T-helper 17 cell (primary cell): ENCODE measurements around the gene EXOSC7. TPM values are rescaled to one million over a fixed set of nuclear protein-coding genes. Genes with fewer than 3 reads are reported as not detected.

Experiments used
- ATAC-seq: fragments of 150-1000 bp; cut with Tn5 transposase; 2 replicates; pipeline ENCODE4 v1.10.0; 2021; ENCODE audit warnings: mild to moderate bottlenecking, moderate library complexity
- DNase-seq, 3 donors: peaks; one replicate each; pipeline versions ENCODE4 v3.0.0 to v3.0.0-alpha.2; 2020 to 2021
- H3K9me3 ChIP-seq: one replicate; pipeline ENCODE4 v1.7.0; 2013; ENCODE audit warnings: low read length, mild to moderate bottlenecking; ENCODE audit not compliant: control insufficient read depth, poor library complexity, severe bottlenecking
- H3K27ac Mint-ChIP-seq: one replicate; pipeline ENCODE4 v1.8.0; 2022; ENCODE audit warnings: mild to moderate bottlenecking, moderate library complexity, mixed read lengths
- H3K27me3 Mint-ChIP-seq: one replicate; pipeline ENCODE4 v1.8.0; 2022; ENCODE audit warnings: mixed read lengths
- H3K36me3 Mint-ChIP-seq: one replicate; pipeline ENCODE4 v1.8.0; 2022; ENCODE audit warnings: low read depth, mixed read lengths
- H3K4me1 Mint-ChIP-seq: one replicate; pipeline ENCODE4 v1.8.0; 2022; ENCODE audit warnings: mild to moderate bottlenecking, mixed read lengths
- H3K4me3 Mint-ChIP-seq: one replicate; pipeline ENCODE4 v1.8.0; 2022; ENCODE audit warnings: mild to moderate bottlenecking, moderate library complexity, mixed read lengths
- total RNA-seq, 4 donors: library from RNA in 2 of 4; stranded (reverse) in 2 of 4; gene quantifications; one replicate each; pipeline ENCODE4 v1.2.3 and lab custom pipeline; 2022 to 2026

EXOSC7 gene
- total RNA-seq, 2 donors from 2014 or later, result 36.5 to 36.9 TPM

- H3K27ac Mint-ChIP-seq, result peak within 1 kb of the TSS; percentile 73
- peaks cover 10% of the 10 kb centered on the region for H3K4me1 Mint-ChIP-seq
- ATAC-seq, result no peak
These were observed 50.0 kb downstream of the EXOSC7 start, which contains the start of gene CLEC3B for GRCh38 chr3:45026038-45026437. Gene CLEC3B, plus strand, starts transcription at chr3:45026303. Its CDS starts 60 bp downstream, at chr3:45026363.

GRCh38 chr3:45026957-45027356, 50.9 kb downstream of the EXOSC7 start:
- peak overlapping the region; percentile 41 for H3K27ac Mint-ChIP-seq
- no peak for ATAC-seq
- no peak for DNase-seq
- H3K27me3 Mint-ChIP-seq, result peaks cover 4% of the 10 kb centered on the region
- H3K9me3 ChIP-seq, result no peaks in the 10 kb centered on the region
- peaks cover 7% of the 10 kb centered on the region for H3K4me1 Mint-ChIP-seq
- peaks cover 2% of the 10 kb centered on the region for H3K36me3 Mint-ChIP-seq
- H3K4me3 Mint-ChIP-seq, result no peak overlapping the region

More at GRCh38 chr3:45026038-45026437, 50.0 kb downstream of the EXOSC7 start, which contains the start of gene CLEC3B:
- Mint-ChIP-seq H3K4me3 (no peak within 1 kb of the TSS), H3K36me3 (no peaks in the 10 kb centered on the region), H3K27me3 (no peaks in the 10 kb centered on the region)
- no peaks in the 10 kb centered on the region for H3K9me3 ChIP-seq
- DNase-seq, result no peak

GRCh38 chr3:45027441-45027840, 51.4 kb downstream of the EXOSC7 start:
- peaks cover 6% of the 10 kb centered on the region for H3K27me3 Mint-ChIP-seq
- H3K9me3 ChIP-seq, result no peaks in the 10 kb centered on the region
- no peak for DNase-seq
- no peak for ATAC-seq
- H3K36me3 Mint-ChIP-seq, result peaks cover 2% of the 10 kb centered on the region
- H3K4me3 Mint-ChIP-seq, result no peak overlapping the region
- H3K27ac Mint-ChIP-seq, result no peak overlapping the region
- peaks cover 6% of the 10 kb centered on the region for H3K4me1 Mint-ChIP-seq

GRCh38 chr3:45029216-45029615, 53.2 kb downstream of the EXOSC7 start:
- H3K36me3 Mint-ChIP-seq, result peaks cover 2% of the 10 kb centered on the region
- no peak for ATAC-seq
- no peak overlapping the region for H3K4me3 Mint-ChIP-seq
- peaks cover 14% of the 10 kb centered on the region for H3K27me3 Mint-ChIP-seq
- no peak overlapping the region for H3K27ac Mint-ChIP-seq
- no peaks in the 10 kb centered on the region for H3K9me3 ChIP-seq
- peaks cover 12% of the 10 kb centered on the region for H3K4me1 Mint-ChIP-seq
- no peak for DNase-seq

GRCh38 chr3:45029661-45030060, 53.6 kb downstream of the EXOSC7 start:
- Mint-ChIP-seq H3K4me3 (no peak overlapping the region), H3K4me1 (peaks cover 16% of the 10 kb centered on the region), H3K27ac (no peak overlapping the region), H3K27me3 (peaks cover 15% of the 10 kb centered on the region), H3K36me3 (peaks cover 2% of the 10 kb centered on the region)
- no peaks in the 10 kb centered on the region for H3K9me3 ChIP-seq
- ATAC-seq (no peak), DNase-seq (no peak)

- peaks cover 2% of the 10 kb centered on the region for H3K36me3 Mint-ChIP-seq
- H3K27ac Mint-ChIP-seq, result no peak overlapping the region
- H3K4me3 Mint-ChIP-seq, result no peak overlapping the region
- peaks cover 32% of the 10 kb centered on the region for H3K27me3 Mint-ChIP-seq
- no peaks in the 10 kb centered on the region for H3K9me3 ChIP-seq
- DNase-seq (no peak), ATAC-seq (no peak)
- peaks cover 27% of the 10 kb centered on the region for H3K4me1 Mint-ChIP-seq
These were observed 55.5 kb downstream of the EXOSC7 start for GRCh38 chr3:45031531-45031930.

GRCh38 chr3:45032113-45032512, 56.1 kb downstream of the EXOSC7 start:
- no peak overlapping the region for H3K4me3 Mint-ChIP-seq
- peaks cover 2% of the 10 kb centered on the region for H3K36me3 Mint-ChIP-seq
- DNase-seq (no peak), ATAC-seq (no peak)
- H3K27ac Mint-ChIP-seq, result no peak overlapping the region
- H3K27me3 Mint-ChIP-seq, result peaks cover 37% of the 10 kb centered on the region
- no peaks in the 10 kb centered on the region for H3K9me3 ChIP-seq
- H3K4me1 Mint-ChIP-seq, result peaks cover 27% of the 10 kb centered on the region

GRCh38 chr3:45033791-45034190, 57.7 kb downstream of the EXOSC7 start:
- no peaks in the 10 kb centered on the region for H3K9me3 ChIP-seq
- Mint-ChIP-seq H3K4me1 (peaks cover 31% of the 10 kb centered on the region), H3K27ac (no peak overlapping the region), H3K4me3 (no peak overlapping the region), H3K36me3 (peaks cover 2% of the 10 kb centered on the region), H3K27me3 (peaks cover 42% of the 10 kb centered on the region)
- ATAC-seq, result no peak
- no peak for DNase-seq

- Mint-ChIP-seq H3K4me1 (peaks cover 31% of the 10 kb centered on the region), H3K4me3 (peak overlapping the region; percentile 87)
- ATAC-seq, result no peak
These were observed 58.7 kb downstream of the EXOSC7 start for GRCh38 chr3:45034612-45035252.

GRCh38 chr3:45035441-45036301, 59.6 kb downstream of the EXOSC7 start:
- H3K4me3 Mint-ChIP-seq, result peak overlapping the region; percentile 87
- ATAC-seq (peak; percentile 20), DNase-seq (peak in 1 of 3 donors; percentile 15)
- H3K27me3 Mint-ChIP-seq, result peaks cover 42% of the 10 kb centered on the region
- no peaks in the 10 kb centered on the region for H3K9me3 ChIP-seq
- peak overlapping the region; percentile 66 for H3K27ac Mint-ChIP-seq
- peaks cover 34% of the 10 kb centered on the region for H3K4me1 Mint-ChIP-seq
- H3K36me3 Mint-ChIP-seq, result peaks cover 2% of the 10 kb centered on the region

More at GRCh38 chr3:45034612-45035252, 58.7 kb downstream of the EXOSC7 start:
- no peak for DNase-seq
- Mint-ChIP-seq H3K36me3 (peaks cover 2% of the 10 kb centered on the region), H3K27me3 (peaks cover 42% of the 10 kb centered on the region), H3K27ac (peak overlapping the region; percentile 66)
- no peaks in the 10 kb centered on the region for H3K9me3 ChIP-seq

GRCh38 chr3:45037720-45038455, 61.8 kb downstream of the EXOSC7 start:
- no peaks in the 10 kb centered on the region for H3K36me3 Mint-ChIP-seq
- H3K4me3 Mint-ChIP-seq, result peak overlapping the region; percentile 87
- peak overlapping the region; percentile 84 for H3K27ac Mint-ChIP-seq
- peak; percentile 63 to 88 (median 76) for DNase-seq
- peak; percentile 96 for ATAC-seq
- H3K9me3 ChIP-seq, result no peaks in the 10 kb centered on the region
- peaks cover 36% of the 10 kb centered on the region for H3K27me3 Mint-ChIP-seq
- H3K4me1 Mint-ChIP-seq, result peaks cover 45% of the 10 kb centered on the region

GRCh38 chr3:45041666-45042065, 65.6 kb downstream of the EXOSC7 start:
- H3K36me3 Mint-ChIP-seq, result peaks cover 3% of the 10 kb centered on the region
- H3K4me3 Mint-ChIP-seq, result no peak overlapping the region
- no peak overlapping the region for H3K27ac Mint-ChIP-seq
- H3K9me3 ChIP-seq, result no peaks in the 10 kb centered on the region
- H3K27me3 Mint-ChIP-seq, result peaks cover 17% of the 10 kb centered on the region
- peaks cover 23% of the 10 kb centered on the region for H3K4me1 Mint-ChIP-seq
- ATAC-seq (no peak), DNase-seq (no peak)

GRCh38 chr3:45042162-45042561, 66.1 kb downstream of the EXOSC7 start:
- ATAC-seq, result no peak
- Mint-ChIP-seq H3K4me1 (peaks cover 23% of the 10 kb centered on the region), H3K27me3 (peaks cover 17% of the 10 kb centered on the region), H3K27ac (no peak overlapping the region), H3K4me3 (no peak overlapping the region), H3K36me3 (peaks cover 3% of the 10 kb centered on the region)
- no peaks in the 10 kb centered on the region for H3K9me3 ChIP-seq
- DNase-seq, result no peak
